H9 (cell line): ENCODE measurements around the gene ZNF521. TPM values are rescaled to one million over a fixed set of nuclear protein-coding genes. Genes with fewer than 3 reads are reported as not detected.

Source experiments
- DNase-seq: peaks from one replicate; pipeline ENCODE4 v3.0.0-alpha.2; 2017
- H2AFZ ChIP-seq: one replicate; pipeline ENCODE4 v1.6.1; 2013; ENCODE audit warnings: mild to moderate bottlenecking, low read length, control low read depth, moderate library complexity
- H2AK5ac ChIP-seq: 2 replicates; pipeline ENCODE4 v1.6.1; 2013; ENCODE audit warnings: low read length, control low read depth, mixed read lengths; ENCODE audit not compliant: insufficient read length
- H2BK120ac ChIP-seq: one replicate; pipeline ENCODE4 v1.6.1; 2013; ENCODE audit warnings: low read depth, mild to moderate bottlenecking, low read length, control low read depth, inconsistent platforms; ENCODE audit not compliant: poor library complexity, severe bottlenecking
- H2BK12ac ChIP-seq: 2 replicates; pipeline ENCODE4 v1.6.1; 2013; ENCODE audit warnings: low read length, control low read depth, mixed read lengths, low read depth; ENCODE audit not compliant: insufficient read length
- H2BK15ac ChIP-seq: 2 replicates; pipeline ENCODE4 v1.6.1; 2013; ENCODE audit warnings: low read depth, low read length, control low read depth
- H2BK20ac ChIP-seq: one replicate; pipeline ENCODE4 v1.6.1; 2013; ENCODE audit warnings: low read depth, mild to moderate bottlenecking, low read length, control low read depth, inconsistent platforms; ENCODE audit not compliant: poor library complexity, severe bottlenecking
- H2BK5ac ChIP-seq: 2 replicates; pipeline ENCODE4 v1.6.1; 2013; ENCODE audit warnings: low read length, control low read depth, mixed read lengths; ENCODE audit not compliant: insufficient read length
- H3K14ac ChIP-seq: 2 replicates; pipeline ENCODE4 v1.6.1; 2013; ENCODE audit warnings: low read length, control low read depth; ENCODE audit not compliant: insufficient read depth
- H3K18ac ChIP-seq: 2 replicates; pipeline ENCODE4 v1.6.1; 2013; ENCODE audit warnings: low read depth, mild to moderate bottlenecking, mixed read lengths, low read length, control low read depth; ENCODE audit not compliant: insufficient read length
- H3K23ac ChIP-seq: 2 replicates; pipeline ENCODE4 v1.6.1; 2013; ENCODE audit warnings: low read length, control low read depth, mixed read lengths, low read depth; ENCODE audit not compliant: insufficient read length
- H3K23me2 ChIP-seq: 2 replicates; pipeline ENCODE4 v1.6.1; 2013; ENCODE audit warnings: low read depth, mild to moderate bottlenecking, mixed read lengths, low read length, control low read depth; ENCODE audit not compliant: insufficient read length, poor library complexity, severe bottlenecking
- H3K27ac ChIP-seq: 2 replicates; pipeline ENCODE4 v1.5.1; 2013; ENCODE audit warnings: low read length, control low read depth, mixed read lengths, low read depth; ENCODE audit not compliant: insufficient read length
- H3K27me3 ChIP-seq: 2 replicates; pipeline ENCODE4 v1.6.1; 2013; ENCODE audit warnings: low read length, control low read depth, inconsistent platforms; ENCODE audit not compliant: insufficient read depth
- H3K4ac ChIP-seq: 2 replicates; pipeline ENCODE4 v1.6.1; 2013; ENCODE audit warnings: low read depth, mild to moderate bottlenecking, control low read depth, inconsistent platforms, low read length, moderate library complexity
- H3K4me1 ChIP-seq: 2 replicates; pipeline ENCODE4 v1.6.1; 2013; ENCODE audit warnings: low read length, control low read depth, inconsistent platforms; ENCODE audit not compliant: insufficient read depth
- H3K4me2 ChIP-seq: 2 replicates; pipeline ENCODE4 v1.6.1; 2013; ENCODE audit warnings: low read length, control low read depth, mixed read lengths; ENCODE audit not compliant: insufficient read length, insufficient read depth
- H3K56ac ChIP-seq: 2 replicates; pipeline ENCODE4 v1.6.1; 2013; ENCODE audit warnings: low read depth, mild to moderate bottlenecking, mixed read lengths, low read length, control low read depth; ENCODE audit not compliant: insufficient read length
- H3K79me1 ChIP-seq: 2 replicates; pipeline ENCODE4 v1.6.1; 2013; ENCODE audit warnings: low read depth, mild to moderate bottlenecking, moderate library complexity, low read length, control low read depth, inconsistent platforms; ENCODE audit not compliant: insufficient read depth, poor library complexity, severe bottlenecking
- H3K79me2 ChIP-seq: 2 replicates; pipeline ENCODE4 v1.6.1; 2013; ENCODE audit warnings: low read length, control low read depth, inconsistent platforms; ENCODE audit not compliant: insufficient read depth
- H3K9ac ChIP-seq: 2 replicates; pipeline ENCODE4 v1.6.1; 2013; ENCODE audit warnings: low read length, control low read depth, mixed read lengths; ENCODE audit not compliant: insufficient read length; ENCODE audit errors: extremely low read depth
- H3K9me3 ChIP-seq: one replicate; pipeline ENCODE4 v1.6.1; 2013; ENCODE audit warnings: low read depth, low read length, inconsistent platforms; ENCODE audit not compliant: control insufficient read depth
- H3T11ph ChIP-seq: one replicate; pipeline ENCODE4 v1.6.1; 2013; ENCODE audit warnings: mild to moderate bottlenecking, low read length, control low read depth, inconsistent platforms
- H4K20me1 ChIP-seq: one replicate; pipeline ENCODE4 v1.6.1; 2013; ENCODE audit not compliant: control insufficient read depth, insufficient read length, insufficient read depth
- H4K5ac ChIP-seq: 2 replicates; pipeline ENCODE4 v1.6.1; 2013; ENCODE audit warnings: low read depth, mild to moderate bottlenecking, mixed read lengths, low read length, control low read depth; ENCODE audit not compliant: insufficient read length
- H4K8ac ChIP-seq: replicated peaks from 2 replicates; pipeline ENCODE4 v1.6.1; 2013; ENCODE audit warnings: low read length, control low read depth, mixed read lengths, low read depth; ENCODE audit not compliant: insufficient read length
- H4K91ac ChIP-seq: 2 replicates; pipeline ENCODE4 v1.6.1; 2013; ENCODE audit warnings: low read depth, mild to moderate bottlenecking, moderate library complexity, mixed read lengths, low read length, control low read depth; ENCODE audit not compliant: insufficient read length
- H3K27ac Mint-ChIP-seq, 3 experiments: 2 replicates in 2 of 3; 3 replicates in 1 of 3; pipeline ENCODE4 v1.8.0; 2020 to 2021; ENCODE audit warnings: mixed read lengths in 3 of 3, mild to moderate bottlenecking in 1 of 3, moderate library complexity in 1 of 3
- H3K27me3 Mint-ChIP-seq: 2 replicates; pipeline ENCODE4 v1.8.0; 2021; ENCODE audit warnings: low read depth, mild to moderate bottlenecking, moderate library complexity, mixed read lengths
- H3K36me3 Mint-ChIP-seq, 3 experiments: 2 replicates in 2 of 3; 3 replicates in 1 of 3; pipeline ENCODE4 v1.8.0; 2020 to 2021; ENCODE audit warnings: low read depth in 3 of 3, mixed read lengths in 3 of 3; ENCODE audit not compliant: insufficient read depth in 1 of 3
- H3K4me1 Mint-ChIP-seq, 2 experiments: 2 replicates each; pipeline ENCODE4 v1.8.0; 2020; ENCODE audit warnings: mixed read lengths in 2 of 2
- H3K4me3 Mint-ChIP-seq, 2 experiments: 2 replicates in 1 of 2; 3 replicates in 1 of 2; pipeline ENCODE4 v1.8.0; 2020 to 2021; ENCODE audit warnings: mild to moderate bottlenecking in 2 of 2, mixed read lengths in 2 of 2, moderate library complexity in 1 of 2
- H3K9me3 Mint-ChIP-seq, 2 experiments: 2 replicates in 1 of 2; 3 replicates in 1 of 2; pipeline ENCODE4 v1.8.0; 2020; ENCODE audit warnings: mild to moderate bottlenecking in 2 of 2, mixed read lengths in 2 of 2, moderate library complexity in 1 of 2
- CTCF ChIP-seq: fragments of 200-600 bp; sonication (generic); conservative IDR thresholded peaks from 3 replicates; pipeline ENCODE4 v1.8.0; 2021; ENCODE audit warnings: antibody characterized with exemption, mild to moderate bottlenecking
- WGBS: extraction: QIAGEN DNeasy Blood & Tissue Kit; methylation state at CpG from one replicate; pipeline ENCODE4 v1.1.7; 2013; ENCODE audit warnings: missing lambda C conversion rate, low lambda C conversion rate, mixed read lengths; ENCODE audit not compliant: insufficient read length; ENCODE audit errors: extremely low coverage; 5-methylcytosine and 5-hydroxymethylcytosine counted together
- total RNA-seq: library from RNA; stranded (reverse); gene quantifications from 2 replicates; pipeline ENCODE4 v1.2.1, GENCODE V29; 2021

The ZNF521 gene
- total RNA-seq, 1 experiment from 2014 or later, result 3.3 TPM

- no peak for DNase-seq
- Histone ChIP-seq H3K4ac (no peak overlapping the region), H2AFZ (no peak overlapping the region), H3K23ac (no peak overlapping the region), H2BK20ac (no peak overlapping the region), H3K27me3 (no peaks in the 10 kb centered on the region), H3K18ac (no peak overlapping the region), H4K8ac (no peak overlapping the region), H4K91ac (no peak overlapping the region), H2BK12ac (no peak overlapping the region), H3K27ac (no peak overlapping the region), H2BK15ac (no peak overlapping the region), H3K79me2 (no peaks in the 10 kb centered on the region), H4K5ac (no peak overlapping the region), H3T11ph (no peak overlapping the region), H2AK5ac (no peak overlapping the region), H3K4me2 (no peak overlapping the region), H3K14ac (no peak overlapping the region), H2BK5ac (no peak overlapping the region), H3K23me2 (no peaks in the 10 kb centered on the region), H3K79me1 (no peaks in the 10 kb centered on the region), H4K20me1 (no peaks in the 10 kb centered on the region), H2BK120ac (no peak overlapping the region), H3K9me3 (no peaks in the 10 kb centered on the region), H3K4me1 (peaks cover 7% of the 10 kb centered on the region; the same call in 1 of the 2 replicates), H3K56ac (no peak overlapping the region), H3K9ac (no peak overlapping the region)
- H3K4me1 Mint-ChIP-seq, result peaks cover 20 to 26% of the 10 kb centered on the region in 2 experiments
- no peaks in the 10 kb centered on the region; a peak in 1 of 5 replicates for H3K9me3 Mint-ChIP-seq
- WGBS, result no CpG with 5 or more reads among the region's 4 CpGs
- no peak for TF ChIP-seq CTCF
- H3K27ac Mint-ChIP-seq, result peak overlapping the region in 1 of 3 experiments; percentile 53; a peak in 1 of 7 replicates
- no peaks in the 10 kb centered on the region for H3K36me3 Mint-ChIP-seq
- H3K27me3 Mint-ChIP-seq, result no peaks in the 10 kb centered on the region; the same call in 1 of the 2 replicates
- no peak overlapping the region for H3K4me3 Mint-ChIP-seq
Observed at GRCh38 chr18:25282896-25283703, 68.9 kb downstream of the ZNF521 start.
